CD14-positive monocyte (primary cell): ENCODE data around the gene ZNF627. TPM values are rescaled to one million over a fixed set of nuclear protein-coding genes. Genes with fewer than 3 reads are reported as not detected.

Experiments
- DNase-seq, 3 donors: peaks; one replicate each; pipeline ENCODE4 v3.0.0-alpha.2; 2011 to 2022
- H2AFZ ChIP-seq: 2 replicates; pipeline ENCODE4 v1.6.0; 2012; ENCODE audit warnings: mild to moderate bottlenecking, low read depth, low read length, inconsistent platforms; ENCODE audit not compliant: insufficient read depth, poor library complexity, severe bottlenecking
- H3K27ac ChIP-seq, 2 donors: 1 replicate in 1 of 2; 2 replicates in 1 of 2; pipeline ENCODE4 v1.5.1; 2012 to 2013; ENCODE audit warnings: low read length in 2 of 2, control low read depth in 1 of 2, inconsistent platforms in 1 of 2, low read depth in 1 of 2, mild to moderate bottlenecking in 1 of 2
- H3K27me3 ChIP-seq, 2 donors: one replicate each; pipeline versions ENCODE4 v1.6.0 to v1.6.1; 2011 to 2013; ENCODE audit warnings: low read length in 2 of 2; ENCODE audit not compliant: control insufficient read depth in 2 of 2, insufficient read depth in 2 of 2
- H3K36me3 ChIP-seq, 2 donors: replicated peaks in 1 of 2; 1 replicate in 1 of 2; 2 replicates in 1 of 2; pipeline versions ENCODE4 v1.5.1 to v1.6.1; 2012 to 2013; ENCODE audit warnings: low read length in 2 of 2, control low read depth in 1 of 2, inconsistent platforms in 1 of 2, mild to moderate bottlenecking in 1 of 2; ENCODE audit not compliant: insufficient read depth in 2 of 2, control insufficient read depth in 1 of 2
- H3K4me1 ChIP-seq, 2 donors: 1 replicate in 1 of 2; 2 replicates in 1 of 2; pipeline versions ENCODE4 v1.5.1 to v1.6.1; 2012 to 2013; ENCODE audit warnings: low read length in 2 of 2, control low read depth in 1 of 2, inconsistent platforms in 1 of 2, mild to moderate bottlenecking in 1 of 2, moderate library complexity in 1 of 2; ENCODE audit not compliant: insufficient read depth in 2 of 2, control insufficient read depth in 1 of 2
- H3K4me2 ChIP-seq: replicated peaks from 2 replicates; pipeline ENCODE3; 2012; ENCODE audit warnings: low read length, moderate library complexity, mild to moderate bottlenecking; ENCODE audit not compliant: poor library complexity, severe bottlenecking; ENCODE audit errors: extremely low read depth
- H3K4me3 ChIP-seq, 3 experiments: fragments of 200-600 bp in 1 of 3; sonication (generic) in 1 of 3; replicated peaks in 1 of 3; 1 replicate in 2 of 3; 2 replicates in 1 of 3; pipeline ENCODE4 v1.5.1; 2011 to 2013; ENCODE audit warnings: low read length in 3 of 3, mild to moderate bottlenecking in 3 of 3, control low read depth in 2 of 3, low read depth in 2 of 3, inconsistent platforms in 1 of 3, moderate library complexity in 1 of 3
- H3K79me2 ChIP-seq: 2 replicates; pipeline ENCODE4 v1.6.0; 2012; ENCODE audit warnings: mild to moderate bottlenecking, control low read depth, inconsistent platforms, low read length, moderate library complexity; ENCODE audit not compliant: insufficient read depth
- H3K9ac ChIP-seq: 2 replicates; pipeline ENCODE4 v1.6.0; 2017; ENCODE audit warnings: low read length, mild to moderate bottlenecking; ENCODE audit not compliant: insufficient read depth, poor library complexity, severe bottlenecking
- H3K9me3 ChIP-seq, 2 donors: replicated peaks in 1 of 2; 1 replicate in 1 of 2; 2 replicates in 1 of 2; pipeline versions ENCODE4 v1.5.1 to v1.6.1; 2012 to 2013; ENCODE audit warnings: low read length in 2 of 2, control low read depth in 1 of 2; ENCODE audit not compliant: control insufficient read depth in 1 of 2, insufficient read depth in 1 of 2
- H4K20me1 ChIP-seq: 2 replicates; pipeline ENCODE4 v1.6.0; 2012; ENCODE audit warnings: mild to moderate bottlenecking, low read length, control low read depth, moderate library complexity; ENCODE audit not compliant: insufficient read depth
- H3K27ac Mint-ChIP-seq, 7 donors: one replicate each; pipeline ENCODE4 v1.8.0; 2020; ENCODE audit warnings: mild to moderate bottlenecking in 7 of 7, mixed read lengths in 7 of 7, moderate library complexity in 6 of 7, inconsistent platforms in 2 of 7
- H3K27me3 Mint-ChIP-seq, 3 donors: one replicate each; pipeline ENCODE4 v1.8.0; 2021 to 2022; ENCODE audit warnings: low read depth in 3 of 3, mild to moderate bottlenecking in 3 of 3, mixed read lengths in 3 of 3, moderate library complexity in 3 of 3, inconsistent platforms in 1 of 3
- H3K36me3 Mint-ChIP-seq, 2 donors: one replicate each; pipeline ENCODE4 v1.8.0; 2020; ENCODE audit warnings: mixed read lengths in 2 of 2, inconsistent platforms in 1 of 2, mild to moderate bottlenecking in 1 of 2
- H3K4me1 Mint-ChIP-seq: one replicate; pipeline ENCODE4 v1.8.0; 2020; ENCODE audit warnings: mild to moderate bottlenecking, mixed read lengths
- H3K4me3 Mint-ChIP-seq, 2 donors: one replicate each; pipeline ENCODE4 v1.8.0; 2020; ENCODE audit warnings: mild to moderate bottlenecking in 2 of 2, mixed read lengths in 2 of 2, moderate library complexity in 1 of 2
- H3K9me3 Mint-ChIP-seq, 7 donors: one replicate each; pipeline ENCODE4 v1.8.0; 2020 to 2022; ENCODE audit warnings: mixed read lengths in 7 of 7, mild to moderate bottlenecking in 6 of 7, moderate library complexity in 6 of 7, inconsistent platforms in 2 of 7
- CTCF ChIP-seq: fragments of 200-600 bp; IDR thresholded peaks from one replicate; pipeline ENCODE4 v1.8.0; 2022; ENCODE audit warnings: antibody characterized with exemption, mild to moderate bottlenecking
- WGBS: methylation state at CpG from one replicate; pipeline ENCODE4 v1.1.5; 2013; ENCODE audit warnings: missing lambda C conversion rate; ENCODE audit not compliant: insufficient coverage; 5-methylcytosine and 5-hydroxymethylcytosine counted together
- intact Hi-C, 2 donors: fragments of 100-400 bp; cut with micrococcal nuclease; formaldehyde crosslinking; loops; one replicate each; pipeline versions ENCODE4 v1.15.0 to v1.15.1; 2023
- polyA plus RNA-seq, 3 donors: library from polyadenylated mRNA; depleted of rRNA in 1 of 3; unstranded in 2 of 3; stranded (reverse) in 1 of 3; fragments of 300-500 nt in 2 of 3; fragments of >200 nt in 1 of 3; fragmentation: Illumina TruSeq in 2 of 3; gene quantifications; 1 replicate in 2 of 3; 2 replicates in 1 of 3; pipeline ENCODE4 v1.2.3, GENCODE V29; 2012 to 2021

The ZNF627 gene
- polyA plus RNA-seq, 3 donors = 1.7 to 3.7 (median 3.4) TPM

DNA sequence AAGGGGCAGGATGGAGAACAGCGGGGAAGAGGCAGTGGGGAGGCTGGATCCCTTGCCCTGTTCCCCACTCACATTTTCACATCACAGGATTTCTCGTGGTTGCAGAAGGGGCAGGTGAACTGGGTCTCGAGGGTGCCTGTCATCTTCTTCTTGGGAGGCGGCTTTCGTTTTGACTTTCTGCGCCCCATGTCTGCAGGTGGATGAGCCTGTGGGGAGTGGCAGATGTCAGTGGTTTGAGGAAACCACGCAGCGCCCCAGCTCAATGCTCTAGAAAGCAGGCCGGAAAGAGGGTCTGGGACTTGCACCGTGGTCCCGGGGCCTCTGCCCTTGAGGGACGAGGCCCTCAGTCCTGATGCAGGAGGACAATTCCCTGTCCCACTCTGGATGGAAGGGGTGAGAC is 43.1 kb upstream of the ZNF627 start:
- Mint-ChIP-seq H3K27me3 (peaks cover 0 to 1% (median 0%) of the 10 kb centered on the region in 3 donors), H3K36me3 (peaks cover 36 to 56% of the 10 kb centered on the region in 2 donors), H3K9me3 (peaks cover 0 to 1% (median 0%) of the 10 kb centered on the region in 7 donors), H3K27ac (peak overlapping the region in 2 of 7 donors; percentile 31 to 57), H3K4me1 (peaks cover 27% of the 10 kb centered on the region), H3K4me3 (no peak overlapping the region)
- peaks cover 36% of the 10 kb centered on the region for H4K20me1 ChIP-seq
- no peaks in the 10 kb centered on the region for H3K9me3 ChIP-seq
- H2AFZ ChIP-seq = no peak overlapping the region
- peaks cover 25 to 41% of the 10 kb centered on the region in 2 donors for H3K36me3 ChIP-seq
- TF ChIP-seq CTCF = no peak
- H3K4me2 ChIP-seq = no peak overlapping the region
- no peak for DNase-seq
- peaks cover 10 to 18% of the 10 kb centered on the region in 2 donors for H3K4me1 ChIP-seq
- no peak overlapping the region for H3K9ac ChIP-seq
- 100% methylated on average over 6 of the region's 12 CpGs for WGBS
- no peak overlapping the region for H3K27ac ChIP-seq
- no peak overlapping the region for H3K4me3 ChIP-seq
- peaks cover 24% of the 10 kb centered on the region for H3K79me2 ChIP-seq
- no peaks in the 10 kb centered on the region for H3K27me3 ChIP-seq
- intact Hi-C loops = no loop called here

DNA sequence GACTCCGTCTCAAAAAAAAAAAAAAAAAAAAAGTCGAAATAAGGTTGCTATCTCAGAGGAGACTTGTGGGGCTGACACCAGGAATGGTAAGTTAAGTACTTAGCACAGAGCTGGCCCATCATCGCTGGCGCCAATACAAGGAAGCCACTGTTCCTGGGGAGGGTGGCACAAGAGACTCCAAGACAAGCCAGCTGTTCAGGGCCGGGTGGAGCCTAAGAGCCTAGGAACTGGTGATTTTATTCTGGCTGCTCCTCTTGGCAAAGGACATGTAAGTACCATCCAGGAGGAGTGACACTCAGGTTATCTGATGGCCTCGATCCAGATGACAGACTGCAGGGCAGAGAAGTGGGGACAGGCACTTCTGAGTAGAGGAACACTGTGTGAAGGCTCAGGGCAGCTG is 42.0 kb upstream of the ZNF627 start:
- Histone ChIP-seq H3K9ac (no peak overlapping the region), H3K27ac (no peak overlapping the region), H4K20me1 (peaks cover 36% of the 10 kb centered on the region), H3K79me2 (peaks cover 24% of the 10 kb centered on the region), H3K4me1 (peaks cover 19 to 29% of the 10 kb centered on the region in 2 donors), H3K9me3 (no peaks in the 10 kb centered on the region), H3K4me3 (no peak overlapping the region), H3K4me2 (no peak overlapping the region), H3K27me3 (no peaks in the 10 kb centered on the region), H2AFZ (no peak overlapping the region), H3K36me3 (peaks cover 25 to 41% of the 10 kb centered on the region in 2 donors)
- H3K27ac Mint-ChIP-seq = peak overlapping the region in 3 of 7 donors; percentile 15 to 79 (median 49)
- DNase-seq = no peak
- peaks cover 0 to 1% (median 0%) of the 10 kb centered on the region in 7 donors for H3K9me3 Mint-ChIP-seq
- WGBS = 96% methylated on average over 4 of the region's 6 CpGs
- intact Hi-C loops = no loop called here
- no peak for TF ChIP-seq CTCF
- H3K36me3 Mint-ChIP-seq = peaks cover 36 to 56% of the 10 kb centered on the region in 2 donors
- H3K27me3 Mint-ChIP-seq = peaks cover 0 to 1% (median 0%) of the 10 kb centered on the region in 3 donors
- peaks cover 34% of the 10 kb centered on the region for H3K4me1 Mint-ChIP-seq
- no peak overlapping the region for H3K4me3 Mint-ChIP-seq
